GM21825 (cell line): ENCODE measurements around the gene UBE2Z.
"Not testable (repeated sequence)": the region's sequence is repeated elsewhere in the genome, so short reads cannot be mapped to it uniquely, and the experiment has no call there.

Experiments
- ATAC-seq: cut with Tn5 transposase; IDR thresholded peaks from one replicate; pipeline ENCODE4 v1.9.1; 2021; ENCODE audit warnings: mild to moderate bottlenecking, moderate library complexity; ENCODE audit not compliant: unreplicated experiment

UBE2Z gene

DNA sequence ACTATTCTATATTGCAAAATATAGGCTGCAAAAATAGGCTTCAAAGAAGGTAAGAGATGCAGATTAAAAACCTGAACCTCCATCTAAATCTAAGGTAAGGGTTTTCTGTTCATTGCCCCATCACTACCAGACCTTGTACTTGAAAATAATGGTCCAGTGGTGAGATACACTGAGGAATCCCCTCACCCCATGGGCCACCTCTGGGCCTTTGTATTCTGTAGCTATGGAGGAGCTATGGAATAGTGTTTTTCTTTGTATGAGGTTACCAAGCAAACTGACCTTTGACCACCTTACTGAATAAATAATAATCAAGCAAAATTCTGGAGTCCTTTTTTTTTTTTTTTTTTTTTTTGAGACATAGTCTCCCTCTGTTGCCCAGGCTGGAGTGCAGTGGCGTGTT lies 4.8 kb upstream of the UBE2Z start:
- ATAC-seq = no peak

DNA sequence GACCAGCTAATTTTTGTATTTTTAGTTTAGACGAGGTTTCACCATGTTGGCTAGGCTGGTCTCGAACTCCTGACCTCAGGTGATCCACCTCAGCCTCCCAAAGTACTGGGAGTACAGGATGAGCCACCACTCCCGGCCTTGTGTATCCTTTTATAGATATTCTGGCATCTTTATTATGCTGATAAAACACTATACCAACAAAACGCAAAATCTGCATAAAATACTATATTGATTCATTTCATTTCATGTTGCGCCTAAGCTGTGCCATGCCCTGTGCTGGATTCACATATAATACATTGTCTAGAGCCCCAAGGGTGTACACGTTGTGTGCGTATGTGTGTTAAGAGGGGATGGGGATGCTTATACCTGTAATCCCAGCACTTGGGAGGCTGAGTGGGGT lies 3.8 kb upstream of the UBE2Z start:
- ATAC-seq = no peak

DNA sequence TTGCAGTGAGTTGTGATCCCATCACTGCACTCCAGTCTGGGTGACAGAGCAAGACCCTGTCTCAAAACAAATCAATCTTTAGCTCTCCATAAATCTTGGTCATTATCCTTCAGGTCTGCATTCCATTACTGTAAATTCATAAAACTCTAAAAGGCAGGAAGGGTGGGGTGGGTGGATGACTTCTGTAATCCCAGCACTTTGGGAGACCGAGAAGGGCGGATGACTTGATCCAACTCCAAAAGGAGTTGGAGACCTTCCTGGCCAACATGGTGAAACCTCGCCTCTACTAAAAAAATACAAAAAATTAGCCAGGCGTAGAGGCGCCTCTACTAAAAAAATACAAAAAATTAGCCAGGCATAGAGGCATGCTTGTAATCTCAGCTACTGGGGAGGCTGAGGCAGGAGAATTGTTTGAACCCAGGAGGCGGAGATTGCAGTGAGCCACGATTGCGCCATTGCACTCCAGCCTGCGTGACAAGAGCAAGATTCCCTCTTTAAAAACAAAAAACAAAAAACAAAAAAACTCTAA lies 2.2 kb upstream of the UBE2Z start:
- ATAC-seq = no peak

DNA sequence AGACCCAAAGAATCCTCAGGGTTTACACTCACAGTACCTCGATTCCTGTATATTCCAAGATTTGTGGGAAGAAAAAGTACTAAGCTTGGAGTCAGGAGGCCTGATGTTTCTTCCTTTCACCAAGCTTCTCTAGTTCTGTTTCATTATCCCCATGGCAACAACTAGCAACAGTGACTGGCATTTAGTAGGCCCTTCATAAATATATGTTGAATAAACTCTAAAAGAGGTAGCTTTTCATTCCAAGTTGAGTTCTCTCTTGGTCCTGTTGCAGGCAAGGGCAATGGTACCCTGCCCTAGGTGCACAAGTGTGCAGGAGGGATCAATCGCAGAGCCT lies 527 bp upstream of the UBE2Z start:
- no peak for ATAC-seq

DNA sequence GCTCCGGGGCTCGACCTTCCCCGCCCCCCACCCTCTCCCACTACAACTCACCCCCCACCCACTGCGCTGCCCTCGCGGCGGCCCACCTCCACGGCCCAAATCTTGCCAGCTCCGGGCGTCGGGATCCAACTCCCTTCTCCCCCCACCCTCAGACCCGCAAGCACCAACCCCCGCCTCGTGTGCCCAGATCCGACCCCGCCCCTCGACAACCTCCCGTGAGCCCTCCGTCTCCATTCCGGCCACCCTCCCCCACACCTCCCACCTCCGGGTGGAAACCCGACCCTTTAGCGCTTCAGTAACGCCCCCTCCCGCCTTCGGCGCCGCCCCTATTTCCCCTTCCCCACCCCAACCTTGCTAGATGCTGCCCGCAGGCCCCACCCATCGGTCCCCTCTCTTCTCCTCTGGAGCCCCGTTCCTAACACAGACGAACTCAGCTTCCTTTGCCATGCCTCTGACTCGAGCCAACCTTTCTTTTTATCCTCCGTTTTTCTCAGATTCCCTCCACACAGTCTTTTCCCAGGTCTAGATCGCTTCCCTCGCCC lies 717 bp downstream of the UBE2Z start:
- peak; percentile 45 for ATAC-seq

DNA sequence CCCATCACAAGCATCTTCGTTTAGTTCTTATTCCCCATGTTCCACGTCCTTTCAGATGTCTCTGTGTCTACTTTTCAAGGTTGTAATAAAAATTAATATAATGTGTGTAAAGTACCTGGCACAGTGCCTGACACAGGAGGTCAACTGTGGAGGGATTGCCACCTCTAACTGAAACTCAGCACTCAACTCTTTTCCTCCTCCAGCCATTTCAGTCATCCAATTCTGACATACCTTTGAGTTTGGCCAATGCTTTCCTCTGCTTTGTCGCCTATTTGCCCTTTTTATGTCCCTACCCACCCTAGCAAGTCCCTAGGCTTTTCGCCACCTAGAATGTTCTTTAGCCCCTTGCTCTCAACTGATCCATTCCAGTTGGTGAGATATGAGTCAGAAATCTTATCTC lies 1.6 kb downstream of the UBE2Z start:
- no peak for ATAC-seq

DNA sequence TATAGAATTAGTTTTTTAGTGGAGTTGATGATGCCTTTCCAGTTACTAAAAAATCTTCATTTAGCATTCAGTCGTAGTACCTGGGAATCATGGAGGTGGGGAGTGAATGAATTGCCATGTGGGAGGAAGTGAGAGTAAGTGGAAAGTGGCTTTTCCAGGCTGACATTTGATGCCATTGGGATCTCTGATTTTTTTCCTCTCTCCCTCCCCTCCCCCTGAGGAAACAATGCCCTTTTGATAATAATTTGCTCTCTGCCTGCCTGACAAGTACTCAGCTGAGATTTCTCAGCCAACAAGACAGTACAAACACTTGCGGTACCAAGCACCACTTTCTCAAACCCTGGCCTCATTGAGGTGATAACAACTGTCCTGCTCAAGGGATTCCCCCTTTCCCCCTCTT lies 2.2 kb downstream of the UBE2Z start:
- no peak for ATAC-seq

DNA sequence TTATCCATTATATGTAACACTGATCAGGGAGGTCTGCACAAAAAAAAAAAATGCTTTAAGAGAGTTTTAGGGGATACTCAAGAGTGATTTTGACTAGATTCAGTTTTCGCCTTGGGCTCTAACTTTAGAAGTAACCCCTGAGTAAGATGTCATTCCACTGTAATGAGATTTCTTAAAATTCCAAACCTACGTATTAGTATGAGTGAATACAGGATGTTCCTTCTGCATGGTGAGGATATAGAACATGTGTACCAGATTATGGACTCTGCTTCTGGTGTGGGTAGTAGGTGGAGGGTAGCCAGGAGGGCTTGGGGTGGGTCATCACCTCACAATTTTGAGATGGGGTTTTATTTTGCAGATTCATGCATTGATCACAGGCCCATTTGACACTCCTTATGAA lies 4.3 kb downstream of the UBE2Z start:
- no peak for ATAC-seq

DNA sequence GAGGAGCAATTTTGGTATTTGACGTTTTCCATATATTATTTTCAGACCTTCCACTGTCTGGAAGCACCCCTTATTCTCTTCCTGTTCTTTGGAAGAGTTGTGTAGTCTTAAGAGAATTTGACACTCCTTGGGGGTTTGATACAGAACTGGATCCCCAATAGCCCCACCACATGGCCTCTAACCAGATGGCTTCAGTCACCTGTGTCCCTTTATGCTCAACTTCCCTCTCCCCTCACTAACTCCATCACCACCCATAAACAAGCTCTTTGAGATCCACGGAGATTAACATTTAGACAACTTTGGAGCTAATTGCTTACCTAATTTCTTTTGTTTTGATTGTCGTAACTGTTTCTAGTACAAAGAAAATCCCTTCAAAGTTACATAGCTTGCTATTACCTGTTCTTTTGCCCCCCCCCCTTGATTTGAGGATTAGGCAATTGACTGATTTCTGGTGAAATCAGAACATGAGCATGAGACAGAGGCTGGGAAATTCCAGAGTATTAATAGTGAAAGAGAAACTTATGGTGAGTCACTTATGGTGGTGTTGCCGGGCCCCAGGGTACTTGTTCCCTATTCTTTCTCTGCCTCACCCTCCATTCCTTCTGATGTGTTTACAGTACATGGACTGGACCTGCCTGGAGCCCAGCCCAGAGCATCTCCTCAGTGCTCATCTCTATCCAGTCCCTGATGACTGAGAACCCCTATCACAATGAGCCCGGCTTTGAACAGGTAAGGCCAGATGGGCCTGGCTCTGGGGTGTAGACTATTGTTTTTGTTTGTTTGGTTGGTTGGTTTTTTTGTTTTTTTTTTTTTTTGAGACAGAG lies 7.5 kb downstream of the UBE2Z start:
- ATAC-seq = peak; percentile 65

DNA sequence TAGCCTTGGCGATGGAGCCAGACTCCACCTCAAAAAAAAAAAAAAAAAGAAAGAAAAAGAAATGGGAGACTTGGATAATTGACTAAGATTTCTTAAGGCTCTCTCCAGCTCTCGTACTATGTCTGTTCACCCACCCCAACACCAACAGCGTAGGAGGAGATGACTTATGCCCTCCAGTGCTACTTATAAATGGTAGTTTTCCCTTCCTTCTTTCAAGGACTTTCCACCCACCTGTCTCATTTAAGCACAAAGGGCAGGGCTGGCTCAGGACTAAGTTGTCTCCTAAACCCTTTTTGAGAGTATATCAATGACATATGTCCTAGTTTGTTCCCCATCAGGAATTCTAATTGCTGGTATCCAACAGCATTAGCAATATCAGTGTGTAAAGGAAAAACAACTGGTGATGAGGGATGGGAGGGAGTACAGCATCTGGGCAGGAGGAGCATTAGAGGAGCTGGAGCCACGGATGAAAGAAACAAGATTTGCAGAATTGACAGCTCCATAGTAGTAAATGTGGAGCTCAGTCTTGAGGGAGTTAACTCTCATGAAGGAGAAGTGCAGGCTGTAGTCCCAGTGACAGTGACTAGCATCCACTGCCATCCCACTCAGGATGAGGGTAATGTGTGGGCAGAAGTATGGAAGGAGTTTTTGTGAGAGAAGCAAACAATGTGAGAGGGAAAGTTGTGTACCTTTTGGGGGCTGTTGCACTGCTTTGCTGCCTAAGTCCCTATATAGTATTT lies 17.2 kb downstream of the UBE2Z start:
- ATAC-seq = no peak

DNA sequence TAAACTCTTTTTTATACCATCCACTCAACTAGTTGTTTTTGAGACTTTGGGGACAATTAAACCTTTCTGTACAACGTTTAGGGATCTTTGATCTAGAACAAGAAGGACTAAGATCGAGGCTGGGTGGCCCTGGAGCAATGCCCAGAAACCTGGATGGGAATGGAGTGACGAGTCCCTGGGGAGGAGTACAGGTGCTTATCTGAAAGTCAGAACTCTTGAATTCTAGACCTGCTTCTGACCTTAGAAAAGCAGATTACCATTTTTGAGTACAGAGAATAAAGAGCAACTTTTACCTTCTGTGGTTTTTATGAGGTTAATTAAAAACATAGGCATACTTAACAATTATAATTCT lies 17.8 kb downstream of the UBE2Z start:
- no peak for ATAC-seq

DNA sequence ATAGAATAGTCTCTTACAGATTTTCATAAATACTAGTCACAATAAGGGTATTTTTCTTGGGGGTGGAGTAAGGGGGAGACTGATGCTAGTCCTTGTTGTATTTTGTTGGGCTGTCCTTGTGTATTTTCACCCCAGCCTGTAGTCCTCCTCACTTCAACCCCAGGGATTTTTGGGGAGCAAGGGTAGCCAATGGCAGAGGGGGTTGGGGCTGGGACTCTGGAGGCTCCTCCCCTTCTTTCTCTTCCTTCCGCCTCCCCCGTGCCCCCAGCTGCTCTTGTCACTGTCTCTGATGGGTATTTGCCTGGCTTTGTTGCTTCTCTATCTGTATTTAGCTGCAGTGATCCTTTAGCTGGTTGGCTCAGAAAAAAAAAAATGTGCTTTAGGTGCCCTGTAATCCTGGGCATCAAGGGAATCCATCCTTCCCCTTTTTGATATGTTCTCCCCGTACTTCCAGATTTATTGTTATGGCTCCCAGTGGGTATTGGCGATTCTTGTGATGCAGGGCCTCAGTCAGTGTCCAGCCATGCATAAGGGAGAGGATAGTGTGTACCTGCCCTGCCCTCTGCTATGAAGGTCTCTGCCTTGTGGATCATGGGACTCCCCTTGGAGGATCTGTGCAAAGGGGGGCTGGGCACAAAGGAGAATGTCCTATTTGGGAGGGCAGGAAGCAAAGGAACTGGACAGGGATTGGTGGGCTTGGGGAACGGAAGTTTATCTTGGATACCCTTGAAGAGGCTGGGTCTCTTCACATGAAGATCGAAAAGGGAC lies 20.0 kb downstream of the UBE2Z start:
- no peak for ATAC-seq

DNA sequence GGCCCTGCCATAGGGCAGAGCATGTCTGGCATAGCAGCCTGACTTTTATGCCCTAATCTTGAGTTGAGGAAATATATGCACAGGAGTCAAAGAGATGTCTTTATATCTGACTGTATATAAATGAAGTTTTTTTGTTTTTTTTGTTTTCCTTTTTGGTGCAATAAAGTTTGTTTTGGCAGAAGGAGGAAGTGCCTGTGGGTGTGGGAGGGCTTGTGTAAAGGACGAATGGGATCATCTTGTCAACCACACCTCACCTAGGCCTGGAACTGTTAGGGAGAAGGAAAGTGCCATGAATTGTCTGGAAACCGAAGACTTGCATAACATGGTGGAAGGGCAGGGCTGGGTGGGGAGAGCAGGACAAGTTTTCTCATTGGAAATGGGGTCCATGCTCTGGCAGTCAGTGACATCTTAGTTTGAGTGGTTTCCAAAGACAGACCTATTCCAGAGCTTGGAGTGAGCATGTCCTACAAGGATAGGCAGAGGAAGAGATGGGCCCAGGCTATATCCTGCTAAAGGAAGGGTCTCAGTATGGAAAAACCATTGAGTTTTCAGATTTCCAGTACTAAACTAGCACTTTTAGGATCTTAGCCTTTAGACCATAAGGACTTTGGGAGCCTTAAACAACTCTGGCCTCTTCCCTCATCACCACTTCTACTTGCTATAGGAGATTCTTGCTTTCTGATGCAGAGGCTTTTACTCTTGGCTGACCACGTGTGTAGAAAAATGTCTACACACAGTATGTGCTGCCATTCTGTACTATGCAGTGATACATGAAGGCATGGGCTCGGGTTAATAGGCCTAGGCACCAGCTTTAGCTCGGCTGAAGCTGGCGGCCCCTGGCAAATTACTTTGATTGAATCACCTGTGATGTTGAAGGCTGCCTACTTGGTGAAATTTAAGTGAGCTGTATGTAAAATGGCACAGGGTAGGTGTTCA lies 20.9 kb downstream of the UBE2Z start:
- ATAC-seq = no peak

DNA sequence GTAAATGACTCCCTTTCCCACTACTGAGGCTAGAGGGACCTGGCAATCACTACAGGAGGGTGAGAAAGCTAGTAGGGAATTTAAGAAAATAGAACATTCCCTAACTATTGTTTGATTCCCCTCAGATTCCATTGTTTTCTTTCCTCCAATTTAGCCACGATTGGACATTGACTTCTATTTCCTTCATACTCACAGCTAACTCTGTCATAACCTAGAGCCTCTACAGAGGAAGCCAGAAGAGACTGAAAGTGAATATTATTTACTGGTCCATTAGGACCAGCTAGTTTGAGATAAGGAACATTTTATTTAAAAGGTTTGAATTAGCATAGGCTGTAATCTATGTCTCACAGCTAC lies 21.6 kb downstream of the UBE2Z start:
- no peak for ATAC-seq

DNA sequence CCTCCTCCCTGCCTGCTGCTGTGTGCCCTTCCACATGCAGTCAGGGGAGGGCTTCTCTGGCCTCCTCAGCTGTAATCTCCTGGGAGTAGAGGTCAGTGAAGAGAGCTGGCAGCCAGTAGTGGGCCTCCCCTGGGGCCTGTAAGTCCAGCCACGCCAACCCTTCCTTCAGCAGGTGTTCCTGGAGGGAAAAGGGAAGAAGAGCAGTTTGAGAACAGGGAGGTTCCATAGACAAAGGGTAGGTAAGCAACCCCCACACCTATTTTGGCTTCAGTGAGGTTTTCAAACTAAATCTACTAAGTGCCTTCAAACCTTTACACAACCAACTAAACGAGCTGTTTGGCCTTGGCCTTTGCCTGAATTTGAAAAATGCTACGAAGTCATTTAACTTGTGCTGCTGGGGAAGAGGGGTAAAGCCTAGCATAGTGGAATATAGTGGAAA lies 22.2 kb downstream of the UBE2Z start:
- ATAC-seq = no peak

DNA sequence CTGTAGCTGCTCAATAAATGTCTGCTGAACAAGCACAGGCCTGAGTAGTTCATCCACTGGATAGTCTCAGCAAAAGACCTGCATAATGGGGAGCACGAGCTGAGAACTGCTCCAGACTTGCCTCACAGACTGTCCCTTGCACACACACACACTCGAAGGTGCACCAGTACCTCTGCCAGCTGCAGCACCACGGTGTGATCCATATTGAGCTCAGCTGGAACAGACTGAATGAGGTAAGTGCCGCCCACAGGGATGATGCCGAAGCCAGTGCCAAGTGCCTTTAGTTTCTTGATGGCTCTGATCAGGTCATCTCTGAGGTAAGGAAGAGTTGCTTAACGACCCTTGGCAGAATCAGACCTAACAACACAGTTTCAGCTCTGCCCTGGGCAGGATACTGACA lies 24.8 kb downstream of the UBE2Z start:
- no peak for ATAC-seq

DNA sequence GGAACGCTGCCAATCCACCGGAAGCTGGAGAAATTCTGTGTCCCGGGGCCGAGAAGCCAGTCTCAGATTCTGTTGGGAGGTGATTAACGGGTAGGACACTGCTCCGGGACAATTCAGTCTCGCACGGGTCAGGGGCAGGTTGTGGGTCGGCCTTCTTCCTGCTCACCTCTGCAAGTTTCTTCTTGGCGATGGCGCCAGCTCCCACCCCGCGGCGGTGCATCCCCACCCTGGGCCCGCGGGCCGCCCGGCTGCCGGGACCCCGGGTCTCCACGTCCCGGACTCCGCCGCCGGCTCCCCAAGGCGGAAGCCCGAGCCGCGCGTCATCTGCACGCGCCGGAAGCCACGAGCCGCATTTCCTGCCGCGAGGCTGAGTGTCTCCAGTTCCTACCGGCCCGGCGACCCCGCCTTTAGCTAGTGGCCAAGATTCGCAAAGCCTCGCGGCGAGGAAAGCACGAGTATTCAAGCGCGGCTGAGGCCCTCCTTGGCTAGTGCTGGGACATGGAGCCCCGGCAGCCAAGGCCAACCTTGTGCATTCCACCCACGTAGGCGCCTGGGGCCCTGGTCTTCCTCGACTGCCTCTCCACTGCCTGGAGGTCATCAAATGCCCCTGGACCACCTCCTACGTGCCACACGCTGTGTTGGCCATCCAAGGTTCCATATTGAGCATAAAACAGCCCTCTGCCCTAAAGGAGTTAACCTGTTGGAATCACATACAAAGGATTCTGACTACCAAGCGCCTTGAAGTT lies 36.5 kb downstream of the UBE2Z start, which contains the start of gene SNF8:
TSS of gene SNF8 (minus strand) at position 328 of the 746 bp plus-strand sequence. CDS start at position 220, 108 bp downstream.
- ATAC-seq = peak; percentile 82

DNA sequence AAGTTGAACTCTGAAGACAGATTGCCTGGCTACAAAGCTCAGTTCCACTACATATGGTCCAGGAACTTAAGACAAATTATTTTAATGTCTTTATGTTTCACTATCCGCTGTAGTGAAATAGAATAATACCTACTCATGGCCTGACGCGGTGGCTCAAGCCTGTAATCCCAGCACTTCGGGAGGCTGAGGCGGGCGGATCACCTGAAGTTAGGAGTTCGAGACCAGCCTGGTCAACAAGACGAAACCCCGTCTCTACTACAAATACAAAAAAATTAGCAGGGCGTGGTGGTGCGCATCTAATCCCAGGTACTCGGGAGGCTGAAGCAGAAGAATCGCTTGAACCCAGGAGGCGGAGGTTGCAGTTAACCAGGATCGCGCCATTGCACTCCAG lies 37.0 kb downstream of the UBE2Z start:
- not testable (repeated sequence) for ATAC-seq

DNA sequence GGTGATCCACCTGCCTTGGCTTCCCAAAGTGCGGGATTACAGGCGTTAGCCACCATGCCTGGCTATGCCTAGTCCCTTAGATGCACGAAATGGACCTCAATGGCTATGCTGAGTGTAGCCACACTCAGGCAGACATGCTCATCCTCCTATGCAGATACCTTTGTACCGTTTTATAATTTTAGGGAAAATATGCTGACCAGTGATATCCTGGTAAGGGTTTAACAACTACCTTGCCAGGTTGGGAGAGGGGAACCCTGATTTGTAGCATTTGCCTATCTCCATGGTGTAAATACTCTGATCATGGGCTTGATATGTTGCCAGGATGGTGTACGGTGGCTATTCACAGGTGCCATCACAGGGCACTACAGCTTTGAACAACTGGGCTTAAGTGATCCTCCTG lies 43.4 kb downstream of the UBE2Z start:
- ATAC-seq = no peak

DNA sequence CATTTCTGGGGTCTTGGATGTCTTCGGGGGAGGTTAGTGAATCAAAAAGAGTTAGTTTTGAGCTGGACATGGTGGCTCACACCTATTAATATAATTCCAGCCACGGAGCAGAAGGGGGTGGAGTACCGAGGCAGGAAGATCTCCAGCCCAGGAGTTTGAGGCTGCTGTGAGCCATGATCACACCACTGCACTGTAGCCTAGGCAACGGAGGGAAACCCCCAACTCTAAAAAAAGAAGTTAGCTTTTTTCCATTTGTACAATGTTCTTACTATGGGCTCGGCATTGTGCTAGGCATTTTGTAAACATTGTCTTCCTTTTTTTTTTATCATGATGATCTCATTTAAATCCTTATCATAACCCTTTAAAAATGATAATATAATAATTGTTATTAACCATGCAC lies 44.7 kb downstream of the UBE2Z start:
- ATAC-seq = no peak
